ENCODE data around the gene SUN3. TPM values are rescaled to one million over a fixed set of nuclear protein-coding genes. Genes with fewer than 3 reads are reported as not detected.
A peak's percentile ranks its signal among the peaks of the same experiment; 100 is the strongest.

The SUN3 gene
- total and polyA plus RNA-seq, 2 of the 8 experiments (the other 6 are each of a cell fraction or from before 2014, with no cell fraction given): not detected

GRCh38 chr7:47979145-47979831 is 49.6 kb downstream of the SUN3 start, which contains the start of gene HUS1:
TSS of gene HUS1 (minus strand) at chr7:47979615. CDS start at chr7:47979519, 96 bp downstream.
- Histone ChIP-seq H3K18ac (ENCODE audit: extremely low read depth, low read length) (peak within 1 kb of the TSS; percentile 98), H4K20me1 (replicated peaks in 1 of 2; ENCODE audit: control insufficient read depth in 1 of 2, insufficient read depth in 2 of 2, low read length in 2 of 2) (peaks cover 0 to 2% of the 10 kb centered on the region in 2 experiments), H4K91ac (replicated peaks; ENCODE audit: insufficient read length, low read length) (peak within 1 kb of the TSS; percentile 88), H4K8ac (ENCODE audit: extremely low read depth, insufficient read depth, low read length) (peak within 1 kb of the TSS; percentile 99; the same call in 1 of the 2 replicates), H3K4ac (replicated peaks; ENCODE audit: insufficient read length, low read depth, low read length) (no peak within 1 kb of the TSS), H3K9me3 (ENCODE audit: insufficient read depth in 2 of 2, low read depth in 1 of 2, low read length in 1 of 2) (no peaks in the 10 kb centered on the region), H3K56ac (replicated peaks; ENCODE audit: insufficient read length, low read depth, low read length) (peak within 1 kb of the TSS; percentile 97), H3K4me2 (ENCODE audit: insufficient read depth in 1 of 2, low read depth in 2 of 2, low read length in 2 of 2) (peak within 1 kb of the TSS; percentile 71 to 83), H2BK5ac (ENCODE audit: low read depth, low read length) (peak within 1 kb of the TSS; percentile 98), H3K27ac (ENCODE audit: low read depth, low read length) (peak within 1 kb of the TSS; percentile 86; the same call in 1 of the 2 replicates), H3K9ac (replicated peaks in 1 of 4; ENCODE audit: extremely low read depth in 1 of 4, low read depth in 3 of 4, low read length in 3 of 4) (peak within 1 kb of the TSS; percentile 88 to 92 (median 90)), H2BK12ac (ENCODE audit: low read depth, low read length) (no peak within 1 kb of the TSS; the same call in 1 of the 2 replicates), H3K23me2 (ENCODE audit: low read depth, low read length) (peaks cover 4% of the 10 kb centered on the region; the same call in 1 of the 2 replicates), H2BK120ac (replicated peaks; ENCODE audit: low read depth, low read length) (no peak within 1 kb of the TSS), H3K79me2 (ENCODE audit: control insufficient read depth in 1 of 2, insufficient read depth in 2 of 2, low read length in 2 of 2) (peaks cover 5 to 13% of the 10 kb centered on the region in 2 experiments), H2BK15ac (ENCODE audit: low read length) (no peak within 1 kb of the TSS), H3K27me3 (replicated peaks in 1 of 4; ENCODE audit: control insufficient read depth in 3 of 4, extremely low read depth in 1 of 4, insufficient read depth in 3 of 4, low read length in 3 of 4) (no peaks in the 10 kb centered on the region), H2BK20ac (ENCODE audit: low read length) (no peak within 1 kb of the TSS), H3K4me1 (replicated peaks in 1 of 4; ENCODE audit: control insufficient read depth in 3 of 4, insufficient read depth in 4 of 4, low read length in 3 of 4) (peaks cover 0 to 4% (median 3%) of the 10 kb centered on the region in 4 experiments; a peak in 3 of 7 replicates), H3K4me3 (ENCODE audit: extremely low read depth in 1 of 4, insufficient read depth in 2 of 4, low read depth in 3 of 4, low read length in 4 of 4) (peak within 1 kb of the TSS; percentile 79 to 80 (median 80)), H2AFZ (ENCODE audit: low read length) (peak within 1 kb of the TSS; percentile 60; the same call in 1 of the 2 replicates), H3K79me1 (ENCODE audit: low read depth, low read length) (no peaks in the 10 kb centered on the region; the same call in 1 of the 2 replicates), H2AK5ac (ENCODE audit: low read depth, low read length) (no peak within 1 kb of the TSS), H3K23ac (ENCODE audit: insufficient read length) (no peak within 1 kb of the TSS), H3K14ac (ENCODE audit: insufficient read length) (no peak within 1 kb of the TSS), H4K5ac (ENCODE audit: insufficient read length, low read depth, low read length) (peak within 1 kb of the TSS; percentile 99), H3K36me3 (ENCODE audit: control insufficient read depth in 2 of 4, insufficient read depth in 4 of 4, low read length in 3 of 4) (peaks cover 10 to 42% (median 27%) of the 10 kb centered on the region in 4 experiments; a peak in 7 of 8 replicates)
- ChIA-PET POLR2A (ENCODE audit: partially characterized antibody) (interaction anchor here (1.0 to 1.9 kb wide), 4 partner anchors 10 to 110 kb away, joined by 3 to 7 read pairs (median 6); partner anchors contain the start of gene UPP1), CTCF (ENCODE audit: partially characterized antibody) (interaction anchor here (1.1 to 1.8 kb wide), 5 partner anchors 9 to 124 kb away, joined by 4 to 16 read pairs (median 5); no protein-coding TSS in a partner anchor)
- DNase-seq (ENCODE audit: low read depth in 1 of 2, low spot score in 2 of 2) (peak; percentile 92 to 98), FAIRE-seq (no peak)
- WGBS, 2 experiments (ENCODE audit: extremely low coverage in 1 of 2, insufficient coverage in 1 of 2, insufficient read length in 1 of 2, insufficient replicate concordance in 2 of 2, low coverage in 1 of 2, low lambda C conversion rate in 2 of 2, missing lambda C conversion rate in 1 of 2): 2% methylated on average over 43 of the region's 62 CpGs; no CpG with 5 or more reads in 1 of the 2 experiments
- TF ChIP-seq SP4 (IDR thresholded peaks at IDR 0.05; ENCODE audit: low read length) (peak; percentile 81), KDM1A (IDR thresholded peaks at IDR 0.05; ENCODE audit: borderline replicate concordance, low read length) (0 out of 2 replicates have a peak, but pooled peaks have one; percentile 34), CBX5 (IDR thresholded peaks at IDR 0.05; ENCODE audit: low read depth, low read length) (no peak), RBBP5 (IDR thresholded peaks at IDR 0.05; ENCODE audit: borderline replicate concordance, low read depth, low read length) (peak; percentile 86), BACH1 (IDR thresholded peaks at IDR 0.05; ENCODE audit: low read length) (peak; percentile 75), POU5F1 (IDR thresholded peaks at IDR 0.05; ENCODE audit: low read depth, low read length) (no peak), ASH2L (IDR thresholded peaks at IDR 0.05; ENCODE audit: low read length) (peak; percentile 96), CBX8 (IDR thresholded peaks at IDR 0.05; ENCODE audit: borderline replicate concordance, low read depth, low read length) (no peak), ZNF274 (IDR thresholded peaks at IDR 0.05; ENCODE audit: borderline replicate concordance, extremely low read depth, low read length) (no peak), GTF2F1 (IDR thresholded peaks at IDR 0.05; ENCODE audit: borderline replicate concordance, low read depth, low read length) (peak; percentile 45; the same call in 1 of the 2 replicates), KDM4A (IDR thresholded peaks at IDR 0.05; ENCODE audit: low read depth, low read length, severe bottlenecking) (peak; percentile 39), CEBPB (IDR thresholded peaks at IDR 0.05; ENCODE audit: low read depth, low read length) (no peak)

Data from H1 (cell line).